ENCODE results near the gene PCDH11Y. TPM values are rescaled to one million over a fixed set of nuclear protein-coding genes. Genes with fewer than 3 reads are reported as not detected.

Gene PCDH11Y
- total RNA-seq, 4 donors from 2014 or later, result 0.09 to 0.24 TPM; not detected in 2

Small RNAs within 50 kb of the gene (small RNA-seq; reads per million reads assigned to genes)
- gene RNU2-57P (not detected), gene SNX3P1Y (not detected)

Data from omental fat pad (tissue), 4 donors.